Keratinocyte (primary cell): Measurements from ENCODE around the gene DST.

Experiments
- EZH2 ChIP-seq: IDR thresholded peaks from one replicate; pipeline ENCODE4 v1.6.1; 2012; ENCODE audit warnings: inconsistent platforms, mild to moderate bottlenecking, low read length, moderate library complexity
- TF ChIP-seq, protein P1 (sequence below), 3 experiments: IDR thresholded peaks in 1 of 3; conservative IDR thresholded peaks in 1 of 3; optimal IDR thresholded peaks in 1 of 3; 2 replicates in 2 of 3; 3 replicates in 1 of 3; pipeline versions ENCODE3 to v1.5.1; 2011; ENCODE audit warnings: low read length in 3 of 3, mild to moderate bottlenecking in 3 of 3, moderate library complexity in 2 of 3, control low read depth in 1 of 3, inconsistent platforms in 1 of 3; ENCODE audit not compliant: insufficient read depth in 2 of 3; ENCODE audit errors: extremely low read depth in 1 of 3

- TF ChIP-seq, protein P1, sequence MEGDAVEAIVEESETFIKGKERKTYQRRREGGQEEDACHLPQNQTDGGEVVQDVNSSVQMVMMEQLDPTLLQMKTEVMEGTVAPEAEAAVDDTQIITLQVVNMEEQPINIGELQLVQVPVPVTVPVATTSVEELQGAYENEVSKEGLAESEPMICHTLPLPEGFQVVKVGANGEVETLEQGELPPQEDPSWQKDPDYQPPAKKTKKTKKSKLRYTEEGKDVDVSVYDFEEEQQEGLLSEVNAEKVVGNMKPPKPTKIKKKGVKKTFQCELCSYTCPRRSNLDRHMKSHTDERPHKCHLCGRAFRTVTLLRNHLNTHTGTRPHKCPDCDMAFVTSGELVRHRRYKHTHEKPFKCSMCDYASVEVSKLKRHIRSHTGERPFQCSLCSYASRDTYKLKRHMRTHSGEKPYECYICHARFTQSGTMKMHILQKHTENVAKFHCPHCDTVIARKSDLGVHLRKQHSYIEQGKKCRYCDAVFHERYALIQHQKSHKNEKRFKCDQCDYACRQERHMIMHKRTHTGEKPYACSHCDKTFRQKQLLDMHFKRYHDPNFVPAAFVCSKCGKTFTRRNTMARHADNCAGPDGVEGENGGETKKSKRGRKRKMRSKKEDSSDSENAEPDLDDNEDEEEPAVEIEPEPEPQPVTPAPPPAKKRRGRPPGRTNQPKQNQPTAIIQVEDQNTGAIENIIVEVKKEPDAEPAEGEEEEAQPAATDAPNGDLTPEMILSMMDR (optimal IDR thresholded peaks at IDR 0.05 in 1 of 3, IDR thresholded peaks at IDR 0.05 in 1 of 3, conservative IDR thresholded peaks at IDR 0.05 in 1 of 3; ENCODE audit: extremely low read depth in 1 of 3, insufficient read depth in 2 of 3, low read length in 3 of 3) = no peak
- TF ChIP-seq EZH2 = no peak
Observed at GRCh38 chr6:56450882-56451739, 191.6 kb downstream of the DST start.
